ENCODE results near the gene SAFB2.

SAFB2 gene

DNA sequence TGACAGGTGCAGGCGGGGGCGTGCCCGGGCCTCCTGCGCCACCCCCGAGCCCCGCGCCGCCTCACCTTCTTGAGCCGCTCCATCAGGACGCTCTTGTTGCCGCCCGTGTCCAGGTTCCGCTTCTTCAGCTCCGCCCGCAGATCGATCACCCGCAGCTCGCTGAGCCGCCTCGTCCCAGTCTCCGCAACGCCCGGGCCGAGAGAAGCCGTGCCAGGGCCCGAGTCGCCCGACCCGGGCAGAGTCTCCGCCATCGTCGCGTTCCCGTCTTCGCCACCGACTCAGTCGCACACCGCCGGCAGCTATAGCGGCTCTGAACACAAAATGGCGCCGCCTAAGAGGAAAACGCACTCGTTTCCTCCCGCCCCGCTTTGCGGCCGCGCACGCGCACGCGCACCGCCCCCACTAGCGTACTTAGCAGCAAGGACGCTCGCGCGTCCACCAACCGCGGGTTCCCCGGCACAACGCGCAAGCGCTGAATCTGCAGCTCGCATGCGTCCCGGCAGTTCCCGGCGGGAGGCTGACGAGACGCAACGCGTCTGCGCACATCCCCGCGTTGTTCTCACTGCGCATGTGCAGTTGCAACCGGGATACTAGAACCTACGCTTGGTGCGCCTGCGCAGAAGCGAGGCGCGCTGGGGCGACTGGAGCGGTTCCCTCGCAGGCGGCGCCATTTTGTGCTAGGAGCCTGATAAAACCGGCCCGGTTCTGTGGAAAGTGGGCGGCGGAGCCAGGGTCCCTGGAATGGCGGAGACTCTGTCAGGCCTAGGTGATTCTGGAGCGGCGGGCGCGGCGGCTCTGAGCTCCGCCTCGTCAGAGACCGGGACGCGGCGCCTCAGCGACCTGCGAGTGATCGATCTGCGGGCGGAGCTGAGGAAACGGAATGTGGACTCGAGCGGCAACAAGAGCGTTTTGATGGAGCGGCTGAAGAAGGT lies at the start of gene SAFB2, which contains the start of gene SAFB:
Gene SAFB2 (minus strand): TSS at position 312 of the 932 bp plus-strand sequence. CDS start 61 bp downstream, at position 251.
Gene SAFB (plus strand): TSS at position 619 of the 932 bp plus-strand sequence. CDS start 123 bp downstream, at position 742.
- no peak for TF ChIP-seq EZH2 (IDR thresholded peaks at IDR 0.05; ENCODE audit: borderline replicate concordance, low read length)
- TF ChIP-seq, protein P1, sequence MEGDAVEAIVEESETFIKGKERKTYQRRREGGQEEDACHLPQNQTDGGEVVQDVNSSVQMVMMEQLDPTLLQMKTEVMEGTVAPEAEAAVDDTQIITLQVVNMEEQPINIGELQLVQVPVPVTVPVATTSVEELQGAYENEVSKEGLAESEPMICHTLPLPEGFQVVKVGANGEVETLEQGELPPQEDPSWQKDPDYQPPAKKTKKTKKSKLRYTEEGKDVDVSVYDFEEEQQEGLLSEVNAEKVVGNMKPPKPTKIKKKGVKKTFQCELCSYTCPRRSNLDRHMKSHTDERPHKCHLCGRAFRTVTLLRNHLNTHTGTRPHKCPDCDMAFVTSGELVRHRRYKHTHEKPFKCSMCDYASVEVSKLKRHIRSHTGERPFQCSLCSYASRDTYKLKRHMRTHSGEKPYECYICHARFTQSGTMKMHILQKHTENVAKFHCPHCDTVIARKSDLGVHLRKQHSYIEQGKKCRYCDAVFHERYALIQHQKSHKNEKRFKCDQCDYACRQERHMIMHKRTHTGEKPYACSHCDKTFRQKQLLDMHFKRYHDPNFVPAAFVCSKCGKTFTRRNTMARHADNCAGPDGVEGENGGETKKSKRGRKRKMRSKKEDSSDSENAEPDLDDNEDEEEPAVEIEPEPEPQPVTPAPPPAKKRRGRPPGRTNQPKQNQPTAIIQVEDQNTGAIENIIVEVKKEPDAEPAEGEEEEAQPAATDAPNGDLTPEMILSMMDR (IDR thresholded peaks at IDR 0.05; ENCODE audit: low read length): no peak
- Histone ChIP-seq H3K9me2 (ENCODE audit: low read depth, low read length) (no peaks in the 10 kb centered on the region), H3K4me1 (ENCODE audit: insufficient read depth, low read length, severe bottlenecking) (peaks cover 60% of the 10 kb centered on the region), H3K79me2 (ENCODE audit: insufficient read depth, low read length) (peaks cover 95% of the 10 kb centered on the region), H3K4me2 (ENCODE audit: low read length) (peak within 1 kb of the TSS; percentile 98), H3K36me3 (ENCODE audit: insufficient read depth, low read length) (peaks cover 83% of the 10 kb centered on the region), H3K4me3 (ENCODE audit: low read depth, low read length, poor library complexity, severe bottlenecking) (peak within 1 kb of the TSS; percentile 100), H3K9me3 (ENCODE audit: low read length) (no peaks in the 10 kb centered on the region), H2AFZ (ENCODE audit: low read length) (no peak within 1 kb of the TSS), H3K27me3 (ENCODE audit: insufficient read depth, low read length) (no peaks in the 10 kb centered on the region), H3K9ac (ENCODE audit: low read length) (peak within 1 kb of the TSS; percentile 99), H4K20me1 (ENCODE audit: insufficient read depth, low read length) (0 out of 2 replicates have a peak, but pooled peaks cover 3% of the 10 kb centered on the region), H3K27ac (ENCODE audit: low read depth, low read length, poor library complexity, severe bottlenecking) (peak within 1 kb of the TSS; percentile 68), H3F3A (ENCODE audit: insufficient read depth, low read length) (no peaks in the 10 kb centered on the region)

DNA sequence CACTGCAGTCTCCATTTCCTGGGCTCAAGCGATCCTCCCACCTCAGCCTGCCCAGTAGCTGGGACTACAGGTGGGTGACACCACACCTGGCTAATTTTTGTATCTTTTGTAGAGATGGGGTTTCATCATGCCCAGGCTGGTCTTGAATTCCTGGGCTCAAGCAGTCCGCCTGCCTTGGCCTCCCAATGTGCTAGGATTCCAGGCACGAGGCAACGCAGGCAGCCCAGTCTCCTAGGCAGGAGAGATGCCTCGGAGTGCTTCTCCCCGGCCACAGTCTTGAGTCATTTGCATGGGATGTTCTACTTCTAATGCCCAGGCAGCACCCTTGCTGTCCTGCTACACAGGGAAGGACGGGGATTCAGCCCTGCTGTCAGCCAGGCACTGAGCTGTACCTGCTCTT lies 49.0 kb upstream of the SAFB2 start:
- Histone ChIP-seq H3K9me3 (ENCODE audit: low read length) (no peaks in the 10 kb centered on the region), H3K4me2 (ENCODE audit: low read length) (no peak overlapping the region), H3K4me3 (ENCODE audit: low read depth, low read length, poor library complexity, severe bottlenecking) (no peak overlapping the region), H4K20me1 (ENCODE audit: insufficient read depth, low read length) (no peaks in the 10 kb centered on the region), H3K36me3 (ENCODE audit: insufficient read depth, low read length) (peaks cover 64% of the 10 kb centered on the region), H3K9me2 (ENCODE audit: low read depth, low read length) (no peaks in the 10 kb centered on the region), H3K4me1 (ENCODE audit: insufficient read depth, low read length, severe bottlenecking) (peaks cover 4% of the 10 kb centered on the region), H2AFZ (ENCODE audit: low read length) (no peak overlapping the region), H3K27ac (ENCODE audit: low read depth, low read length, poor library complexity, severe bottlenecking) (no peak overlapping the region), H3F3A (ENCODE audit: insufficient read depth, low read length) (no peaks in the 10 kb centered on the region), H3K9ac (ENCODE audit: low read length) (no peak overlapping the region), H3K79me2 (ENCODE audit: insufficient read depth, low read length) (no peaks in the 10 kb centered on the region), H3K27me3 (ENCODE audit: insufficient read depth, low read length) (no peaks in the 10 kb centered on the region)
- TF ChIP-seq EZH2 (IDR thresholded peaks at IDR 0.05; ENCODE audit: borderline replicate concordance, low read length): no peak
- TF ChIP-seq, protein P1 (IDR thresholded peaks at IDR 0.05; ENCODE audit: low read length): no peak

DNA sequence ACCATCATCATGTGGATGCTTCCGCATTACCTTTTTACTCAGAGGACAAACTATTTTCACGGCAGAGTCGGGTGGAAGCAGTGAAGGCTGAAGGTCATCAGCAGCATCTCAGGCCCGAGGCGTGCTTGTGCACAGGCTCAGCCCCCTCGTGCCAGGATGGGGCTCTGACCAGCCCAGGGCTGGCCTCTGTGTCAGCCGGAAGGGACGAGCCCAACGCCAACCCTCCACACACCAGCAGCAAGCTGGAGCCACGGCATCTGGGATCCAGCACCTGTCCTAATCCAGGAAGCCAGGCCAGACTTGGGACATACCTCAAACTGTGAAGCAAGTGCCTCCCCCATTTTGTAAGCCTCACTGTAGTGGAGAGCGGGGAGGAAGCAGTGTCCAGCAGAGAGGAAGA lies 46.6 kb upstream of the SAFB2 start:
- H3K36me3 ChIP-seq (ENCODE audit: insufficient read depth, low read length): peaks cover 88% of the 10 kb centered on the region
- H4K20me1 ChIP-seq (ENCODE audit: insufficient read depth, low read length): no peaks in the 10 kb centered on the region

More for the DNA sequence above, 46.6 kb upstream of the SAFB2 start:
- TF ChIP-seq EZH2 (IDR thresholded peaks at IDR 0.05; ENCODE audit: borderline replicate concordance, low read length): no peak
- Histone ChIP-seq H3K4me1 (ENCODE audit: insufficient read depth, low read length, severe bottlenecking) (peaks cover 4% of the 10 kb centered on the region), H3K9me2 (ENCODE audit: low read depth, low read length) (no peaks in the 10 kb centered on the region), H3K27me3 (ENCODE audit: insufficient read depth, low read length) (no peaks in the 10 kb centered on the region), H3K9ac (ENCODE audit: low read length) (no peak overlapping the region), H3K79me2 (ENCODE audit: insufficient read depth, low read length) (no peaks in the 10 kb centered on the region), H2AFZ (ENCODE audit: low read length) (no peak overlapping the region), H3K9me3 (ENCODE audit: low read length) (no peaks in the 10 kb centered on the region), H3K27ac (ENCODE audit: low read depth, low read length, poor library complexity, severe bottlenecking) (no peak overlapping the region), H3F3A (ENCODE audit: insufficient read depth, low read length) (no peaks in the 10 kb centered on the region), H3K4me3 (ENCODE audit: low read depth, low read length, poor library complexity, severe bottlenecking) (no peak overlapping the region), H3K4me2 (ENCODE audit: low read length) (no peak overlapping the region)
